SK-N-SH (cell line): ENCODE results near the gene EME2.

Experiments used
- RAD21 ChIP-seq: IDR thresholded peaks from 2 replicates; pipeline ENCODE4 v1.6.1; 2012; ENCODE audit warnings: mild to moderate bottlenecking, low read length
- TF ChIP-seq, protein P1 (sequence below): fragments of 200-600 bp; sonication (generic); IDR thresholded peaks from 2 replicates; pipeline ENCODE4 v1.6.1; 2017; ENCODE audit warnings: antibody characterized with exemption, mild to moderate bottlenecking, moderate library complexity
- TF ChIP-seq, protein P2 (sequence below): IDR thresholded peaks from 2 replicates; pipeline ENCODE4 v1.4.0; 2012; ENCODE audit warnings: low read depth

DNA sequence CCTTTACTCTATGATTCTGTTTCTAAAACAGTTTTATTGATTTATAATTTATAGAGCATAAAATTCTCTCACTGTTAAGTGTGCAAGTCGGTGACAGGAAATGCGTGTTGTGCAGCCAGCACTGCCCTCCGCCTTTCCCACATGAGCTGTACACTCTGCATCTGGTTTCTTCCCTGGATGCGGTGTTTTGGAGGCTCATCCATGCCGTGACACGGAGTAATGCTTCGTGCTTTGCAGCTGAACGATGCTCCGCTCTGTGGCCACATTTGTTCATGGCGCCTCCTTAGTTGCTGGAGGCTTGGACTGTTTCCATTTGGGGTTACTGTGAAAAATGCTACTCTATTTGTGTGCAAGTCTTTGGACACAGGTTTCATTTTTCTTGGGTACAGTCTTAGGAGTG, 28.1 kb downstream of the EME2 start:
- TF ChIP-seq, protein P1, sequence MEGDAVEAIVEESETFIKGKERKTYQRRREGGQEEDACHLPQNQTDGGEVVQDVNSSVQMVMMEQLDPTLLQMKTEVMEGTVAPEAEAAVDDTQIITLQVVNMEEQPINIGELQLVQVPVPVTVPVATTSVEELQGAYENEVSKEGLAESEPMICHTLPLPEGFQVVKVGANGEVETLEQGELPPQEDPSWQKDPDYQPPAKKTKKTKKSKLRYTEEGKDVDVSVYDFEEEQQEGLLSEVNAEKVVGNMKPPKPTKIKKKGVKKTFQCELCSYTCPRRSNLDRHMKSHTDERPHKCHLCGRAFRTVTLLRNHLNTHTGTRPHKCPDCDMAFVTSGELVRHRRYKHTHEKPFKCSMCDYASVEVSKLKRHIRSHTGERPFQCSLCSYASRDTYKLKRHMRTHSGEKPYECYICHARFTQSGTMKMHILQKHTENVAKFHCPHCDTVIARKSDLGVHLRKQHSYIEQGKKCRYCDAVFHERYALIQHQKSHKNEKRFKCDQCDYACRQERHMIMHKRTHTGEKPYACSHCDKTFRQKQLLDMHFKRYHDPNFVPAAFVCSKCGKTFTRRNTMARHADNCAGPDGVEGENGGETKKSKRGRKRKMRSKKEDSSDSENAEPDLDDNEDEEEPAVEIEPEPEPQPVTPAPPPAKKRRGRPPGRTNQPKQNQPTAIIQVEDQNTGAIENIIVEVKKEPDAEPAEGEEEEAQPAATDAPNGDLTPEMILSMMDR: no peak
- TF ChIP-seq, protein P2, sequence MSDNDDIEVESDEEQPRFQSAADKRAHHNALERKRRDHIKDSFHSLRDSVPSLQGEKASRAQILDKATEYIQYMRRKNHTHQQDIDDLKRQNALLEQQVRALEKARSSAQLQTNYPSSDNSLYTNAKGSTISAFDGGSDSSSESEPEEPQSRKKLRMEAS: no peak
- TF ChIP-seq RAD21: no peak
